Upper lobe of left lung (tissue), 6 donors: Measurements from ENCODE around the gene HIC1. TPM values are rescaled to one million over a fixed set of nuclear protein-coding genes. Genes with fewer than 3 reads are reported as not detected.

ENCODE experiments used
- ATAC-seq, 2 donors: fragments of 200-7000 bp; cut with Tn5 transposase; one replicate each; pipeline ENCODE4 v1.9.1; 2022; ENCODE audit warnings: mild to moderate bottlenecking in 2 of 2, moderate library complexity in 2 of 2; ENCODE audit not compliant: low FRiP score in 2 of 2
- DNase-seq, 2 donors: peaks; one replicate each; pipeline ENCODE4 v3.0.0-alpha.2; 2019 to 2020
- H3K27ac ChIP-seq, 4 donors: fragments of 200-600 bp; sonication (generic); one replicate each; pipeline ENCODE4 v1.5.1; 2016 to 2019
- H3K27me3 ChIP-seq, 4 donors: fragments of 200-600 bp; sonication (generic); one replicate each; pipeline ENCODE4 v1.5.1; 2017 to 2019
- H3K36me3 ChIP-seq, 4 donors: fragments of 200-600 bp; sonication (generic); one replicate each; pipeline ENCODE4 v1.5.1; 2016 to 2019
- H3K4me1 ChIP-seq, 4 donors: fragments of 200-600 bp; sonication (generic); one replicate each; pipeline ENCODE4 v1.5.1; 2018 to 2019
- H3K4me3 ChIP-seq, 4 donors: fragments of 200-600 bp; sonication (generic); one replicate each; pipeline ENCODE4 v1.5.1; 2017 to 2019; ENCODE audit warnings: mild to moderate bottlenecking in 2 of 4, moderate library complexity in 1 of 4
- H3K9me3 ChIP-seq, 4 donors: fragments of 200-600 bp; sonication (generic); one replicate each; pipeline ENCODE4 v1.5.1; 2018 to 2019
- CTCF ChIP-seq, 6 experiments: fragments of 450-650 bp in 4 of 6; fragments of 200-600 bp in 2 of 6; sonication (generic) in 2 of 6; IDR thresholded peaks; one replicate each; pipeline ENCODE4 v1.5.1; 2016 to 2019; ENCODE audit warnings: antibody characterized with exemption in 6 of 6
- EP300 ChIP-seq, 4 donors: sonication (generic); formaldehyde crosslinking; IDR thresholded peaks; one replicate each; pipeline ENCODE4 v1.5.1; 2017; ENCODE audit warnings: antibody characterized with exemption in 4 of 4, control low read depth in 2 of 4
- POLR2A ChIP-seq, 4 donors: fragments of 450-650 bp; IDR thresholded peaks; one replicate each; pipeline ENCODE4 v1.5.1; 2016 to 2017; ENCODE audit warnings: antibody characterized with exemption in 4 of 4, mild to moderate bottlenecking in 2 of 4
- POLR2AphosphoS5 ChIP-seq, 2 donors: sonication (generic); formaldehyde crosslinking; IDR thresholded peaks; one replicate each; pipeline ENCODE4 v1.5.1; 2017; ENCODE audit warnings: antibody characterized with exemption in 2 of 2
- WGBS, 2 donors: methylation state at CpG; one replicate each; pipeline ENCODE4 v1.1.5; 2017 to 2018; 5-methylcytosine and 5-hydroxymethylcytosine counted together
- total RNA-seq, 6 donors: library from RNA; depleted of rRNA in 4 of 6; stranded (reverse); fragments of >200 nt in 4 of 6; gene quantifications; one replicate each; pipeline versions ENCODE4 v1.1.0 to v1.2.1, GENCODE V29; 2016 to 2021
- donor health status: DM: no; HTN: no; CAD: no; lungs with moderate emphysema.
- donor health status: DM: no; HTN: yes; CAD: no; lungs with severe emphysema.

Gene HIC1
- total RNA-seq, 6 donors from 2014 or later = 8.0 to 25.5 (median 19.1) TPM

- Histone ChIP-seq H3K9me3 (no peaks in the 10 kb centered on the region), H3K36me3 (no peaks in the 10 kb centered on the region), H3K27me3 (no peaks in the 10 kb centered on the region), H3K4me1 (peaks cover 6 to 20% (median 14%) of the 10 kb centered on the region in 4 donors), H3K4me3 (no peak overlapping the region), H3K27ac (peak overlapping the region in 2 of 4 donors; percentile 3 to 39)
- no peak for ATAC-seq
- DNase-seq = no peak
- whole genome bisulfite sequencing, 2 donors = 61 to 77% methylated on average over 2 of the region's 2 CpGs
- no peak for TF ChIP-seq POLR2AphosphoS5 (IDR thresholded peaks at IDR 0.05)
- TF ChIP-seq CTCF (IDR thresholded peaks at IDR 0.05) = no peak
- no peak for TF ChIP-seq POLR2A (IDR thresholded peaks at IDR 0.05)
Observed at GRCh38 chr17:2107050-2107449, 52.1 kb downstream of the HIC1 start.

- Histone ChIP-seq H3K4me3 (no peak overlapping the region), H3K4me1 (peaks cover 6 to 24% (median 14%) of the 10 kb centered on the region in 4 donors), H3K36me3 (no peaks in the 10 kb centered on the region), H3K27me3 (no peaks in the 10 kb centered on the region), H3K27ac (peak overlapping the region in 2 of 4 donors; percentile 3 to 39), H3K9me3 (no peaks in the 10 kb centered on the region)
- DNase-seq = no peak
- ATAC-seq = no peak
- WGBS, 2 donors = 58 to 75% methylated on average over 3 of the region's 3 CpGs
- TF ChIP-seq POLR2A (IDR thresholded peaks at IDR 0.05) (no peak), CTCF (IDR thresholded peaks at IDR 0.05) (no peak), POLR2AphosphoS5 (IDR thresholded peaks at IDR 0.05) (no peak), EP300 (IDR thresholded peaks at IDR 0.05) (no peak)
Observed at GRCh38 chr17:2107506-2107905, 52.6 kb downstream of the HIC1 start.

- Histone ChIP-seq H3K27ac (no peak overlapping the region), H3K27me3 (no peaks in the 10 kb centered on the region), H3K4me3 (no peak overlapping the region), H3K4me1 (peaks cover 6 to 24% (median 14%) of the 10 kb centered on the region in 4 donors), H3K36me3 (no peaks in the 10 kb centered on the region), H3K9me3 (no peaks in the 10 kb centered on the region)
- DNase-seq (no peak), ATAC-seq (no peak)
- TF ChIP-seq CTCF (IDR thresholded peaks at IDR 0.05) = no peak
- no peak for TF ChIP-seq EP300 (IDR thresholded peaks at IDR 0.05)
- TF ChIP-seq POLR2AphosphoS5 (IDR thresholded peaks at IDR 0.05) = no peak
- TF ChIP-seq POLR2A (IDR thresholded peaks at IDR 0.05) = no peak
- 87 to 92% methylated on average over 8 of the region's 8 CpGs for WGBS, 2 donors
Observed at GRCh38 chr17:2108170-2108569, 53.3 kb downstream of the HIC1 start.

- H3K4me1 ChIP-seq = peaks cover 6 to 24% (median 14%) of the 10 kb centered on the region in 4 donors
- WGBS, 2 donors = 92 to 95% methylated on average over 6 of the region's 6 CpGs
Observed at GRCh38 chr17:2110436-2110835, 55.5 kb downstream of the HIC1 start.

More at GRCh38 chr17:2110436-2110835, 55.5 kb downstream of the HIC1 start:
- no peak for DNase-seq
- H3K27me3 ChIP-seq = no peaks in the 10 kb centered on the region
- no peak for ATAC-seq
- no peak overlapping the region for H3K4me3 ChIP-seq
- H3K27ac ChIP-seq = no peak overlapping the region
- no peaks in the 10 kb centered on the region for H3K36me3 ChIP-seq
- TF ChIP-seq POLR2A (IDR thresholded peaks at IDR 0.05) = no peak
- no peak for TF ChIP-seq EP300 (IDR thresholded peaks at IDR 0.05)
- no peak for TF ChIP-seq POLR2AphosphoS5 (IDR thresholded peaks at IDR 0.05)
- no peak for TF ChIP-seq CTCF (IDR thresholded peaks at IDR 0.05)
- no peaks in the 10 kb centered on the region for H3K9me3 ChIP-seq
